Kidney (tissue), 14 donors: ENCODE results near the gene LSM12. TPM values are rescaled to one million over a fixed set of nuclear protein-coding genes. Genes with fewer than 3 reads are reported as not detected.

ENCODE experiments used
- DNase-seq, 5 donors: peaks; one replicate each; pipeline ENCODE4 v3.0.0-alpha.2; 2013 to 2020
- FAIRE-seq: peaks from 2 replicates; lab custom pipeline; 2012; peaks lifted over from hg19 to GRCh38; lab: Jason Lieb, UNC
- H3K27ac ChIP-seq, 2 donors: one replicate each; pipeline ENCODE4 v1.7.0; 2013; ENCODE audit warnings: low read depth in 2 of 2, low read length in 2 of 2, inconsistent platforms in 1 of 2
- H3K27me3 ChIP-seq: one replicate; pipeline ENCODE4 v1.7.1; 2013; ENCODE audit warnings: low read length, inconsistent platforms; ENCODE audit not compliant: control insufficient read depth, insufficient read depth
- H3K36me3 ChIP-seq, 3 donors: one replicate each; pipeline versions ENCODE4 v1.7.0 to v1.7.1; 2013; ENCODE audit warnings: low read length in 3 of 3, control low read depth in 1 of 3, inconsistent platforms in 1 of 3; ENCODE audit not compliant: insufficient read depth in 3 of 3, control insufficient read depth in 2 of 3
- H3K4me1 ChIP-seq, 3 donors: one replicate each; pipeline versions ENCODE4 v1.7.0 to v1.7.1; 2013; ENCODE audit warnings: low read length in 3 of 3, inconsistent platforms in 1 of 3, low read depth in 1 of 3; ENCODE audit not compliant: control insufficient read depth in 2 of 3, insufficient read depth in 2 of 3
- H3K4me3 ChIP-seq, 3 donors: one replicate each; pipeline versions ENCODE4 v1.7.0 to v1.8.1; 2013; ENCODE audit warnings: low read length in 3 of 3, control low read depth in 1 of 3, inconsistent platforms in 1 of 3
- H3K9ac ChIP-seq, 3 donors: one replicate each; pipeline versions ENCODE4 v1.7.0 to v1.7.1; 2013; ENCODE audit warnings: low read length in 3 of 3, control low read depth in 1 of 3, inconsistent platforms in 1 of 3
- H3K9me3 ChIP-seq, 3 donors: one replicate each; pipeline versions ENCODE4 v1.7.0 to v1.7.1; 2013; ENCODE audit warnings: low read length in 3 of 3, control low read depth in 1 of 3, inconsistent platforms in 1 of 3; ENCODE audit not compliant: control insufficient read depth in 2 of 3, insufficient read depth in 1 of 3
- CTCF ChIP-seq: IDR thresholded peaks from 3 replicates; pipeline ENCODE4 v1.5.1; 2012; ENCODE audit warnings: mild to moderate bottlenecking, moderate library complexity, borderline replicate concordance; ENCODE audit not compliant: insufficient read depth; ENCODE audit errors: extremely low read depth
- intact Hi-C: fragments of 100-400 bp; cut with DNase I; formaldehyde crosslinking; loops from one replicate; pipeline ENCODE4 v1.11.1; 2022
- polyA plus RNA-seq: library from polyadenylated mRNA; stranded (reverse); fragments of 350-450 nt; fragmentation: Illumina TruSeq; extraction: RNeasy Lipid Tissue Mini Kit (QIAGEN cat#74804); gene quantifications from one replicate; pipeline ENCODE4 v1.2.3, GENCODE V29; 2014; ENCODE audit warnings: low read depth, low replicate concordance; ENCODE audit not compliant: insufficient read depth
- total RNA-seq: library from RNA; stranded (reverse); fragmentation: NEBNext Ultra II Directional; extraction: Animal tissue kit (Norgen Biotek cat#: 25700); gene quantifications from one replicate; pipeline ENCODE4 v1.2.1, GENCODE V29; 2021
- donor health status: control.
- donor health status: control.
- donor health status: control.
- donor health status: control.
- donor health status: control.
- donor health status: DM: yes; HTN: yes; CAD: no.
- donor health status: Normal renal cell carcinoma (clear cell type).

LSM12 gene
- total and polyA plus RNA-seq, 2 donors from 2014 or later = 29.0 to 47.6 TPM

GRCh38 chr17:44014133-44014436, 52.4 kb downstream of the LSM12 start:
- H3K36me3 ChIP-seq = peaks cover 0 to 7% (median 2%) of the 10 kb centered on the region in 3 donors
- peak overlapping the region; percentile 73 to 88 (median 86) for H3K9ac ChIP-seq
- no peaks in the 10 kb centered on the region for H3K9me3 ChIP-seq
- no peaks in the 10 kb centered on the region for H3K27me3 ChIP-seq
- intact Hi-C loops = no loop called here
- FAIRE-seq (no peak), DNase-seq (no peak)
- peaks cover 0 to 14% (median 0%) of the 10 kb centered on the region in 3 donors for H3K4me1 ChIP-seq
- H3K4me3 ChIP-seq = peak overlapping the region; percentile 81 to 97 (median 94)
- H3K27ac ChIP-seq = no peak overlapping the region
- no peak for TF ChIP-seq CTCF

- intact Hi-C loops = no loop called here
- Histone ChIP-seq H3K4me1 (peaks cover 0 to 20% (median 0%) of the 10 kb centered on the region in 3 donors), H3K36me3 (peaks cover 0 to 9% (median 6%) of the 10 kb centered on the region in 3 donors), H3K9me3 (no peaks in the 10 kb centered on the region), H3K9ac (no peak overlapping the region), H3K27ac (no peak overlapping the region), H3K27me3 (no peaks in the 10 kb centered on the region), H3K4me3 (no peak overlapping the region)
- no peak for FAIRE-seq
- DNase-seq = no peak
- no peak for TF ChIP-seq CTCF
These were observed 53.6 kb downstream of the LSM12 start for GRCh38 chr17:44012874-44013273.

- no peaks in the 10 kb centered on the region for H3K27me3 ChIP-seq
- intact Hi-C loops = no loop called here
- FAIRE-seq = no peak
- peaks cover 0 to 9% (median 7%) of the 10 kb centered on the region in 3 donors for H3K36me3 ChIP-seq
- no peak for TF ChIP-seq CTCF
- H3K9me3 ChIP-seq = no peaks in the 10 kb centered on the region
- DNase-seq = no peak
- H3K4me3 ChIP-seq = no peak overlapping the region
- H3K4me1 ChIP-seq = peaks cover 0 to 24% (median 0%) of the 10 kb centered on the region in 3 donors
- no peak overlapping the region for H3K9ac ChIP-seq
- no peak overlapping the region for H3K27ac ChIP-seq
These were observed 54.1 kb downstream of the LSM12 start for GRCh38 chr17:44012391-44012790.

GRCh38 chr17:44011876-44012275, 54.6 kb downstream of the LSM12 start:
- Histone ChIP-seq H3K9ac (no peak overlapping the region), H3K9me3 (no peaks in the 10 kb centered on the region), H3K4me3 (no peak overlapping the region), H3K36me3 (peaks cover 0 to 9% (median 7%) of the 10 kb centered on the region in 3 donors), H3K4me1 (peaks cover 0 to 28% (median 0%) of the 10 kb centered on the region in 3 donors), H3K27ac (no peak overlapping the region), H3K27me3 (no peaks in the 10 kb centered on the region)
- no peak for TF ChIP-seq CTCF
- FAIRE-seq = no peak
- no peak for DNase-seq
- intact Hi-C loops = no loop called here
